ENCODE measurements around the gene MICU1. TPM values are rescaled to one million over a fixed set of nuclear protein-coding genes. Genes with fewer than 3 reads are reported as not detected.

The MICU1 gene
- total and polyA plus RNA-seq, 2 of the 13 experiments (the other 11 are each of a cell fraction or from before 2014, with no cell fraction given) = 32.5 to 56.1 TPM

DNA sequence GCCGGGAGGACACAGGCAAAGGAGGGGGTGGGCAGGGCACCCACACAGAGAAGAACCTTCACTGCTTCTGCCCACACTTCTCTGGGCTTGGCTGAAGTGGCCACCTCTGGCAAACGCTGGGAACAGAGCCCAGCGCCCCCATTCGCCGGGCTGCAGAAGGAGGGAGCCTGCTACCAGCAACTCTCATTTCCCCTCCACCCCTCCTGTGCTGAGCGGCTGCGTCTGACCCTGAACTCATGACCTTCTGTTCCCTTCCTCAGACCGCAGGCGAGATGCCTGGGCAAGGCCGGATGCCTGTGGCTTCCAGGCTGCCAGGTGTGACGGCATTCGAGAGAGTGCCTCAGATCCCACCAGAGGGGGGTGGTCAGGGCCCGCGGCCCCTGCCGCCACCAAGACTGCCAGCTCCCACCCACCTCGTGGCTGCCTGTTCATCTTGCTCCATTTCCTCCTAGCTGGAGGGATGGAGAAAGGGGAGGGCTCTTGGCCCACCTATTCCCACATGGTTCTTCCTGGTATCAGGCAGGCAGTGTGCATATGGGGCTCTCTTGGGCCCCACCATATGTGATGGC is 291.0 kb downstream of the MICU1 start (continued):
- TF ChIP-seq MTA1 (CRISPR knock-in tag; IDR thresholded peaks at IDR 0.05; ENCODE audit: borderline replicate concordance) (peak; percentile 88), ZNF367 (CRISPR knock-in tag; IDR thresholded peaks at IDR 0.05; ENCODE audit: borderline replicate concordance) (no peak), ZNF431 (CRISPR knock-in tag; IDR thresholded peaks at IDR 0.05; ENCODE audit: borderline replicate concordance, low read depth) (peak; percentile 51; the same call in 1 of the 2 replicates), FOXA1 (IDR thresholded peaks at IDR 0.05) (no peak), FOXA1 (CRISPR knock-in tag; IDR thresholded peaks at IDR 0.05) (no peak), ZNF572 (CRISPR knock-in tag; IDR thresholded peaks at IDR 0.05) (no peak), ZSCAN22 (CRISPR knock-in tag; IDR thresholded peaks at IDR 0.05) (no peak), ZNF761 (CRISPR knock-in tag; conservative IDR thresholded peaks at IDR 0.05) (peak; percentile 67; the same call in 1 of the 2 replicates), ZNF253 (CRISPR knock-in tag; IDR thresholded peaks at IDR 0.05; ENCODE audit: borderline replicate concordance) (no peak)
- TF ChIP-seq, protein P1, sequence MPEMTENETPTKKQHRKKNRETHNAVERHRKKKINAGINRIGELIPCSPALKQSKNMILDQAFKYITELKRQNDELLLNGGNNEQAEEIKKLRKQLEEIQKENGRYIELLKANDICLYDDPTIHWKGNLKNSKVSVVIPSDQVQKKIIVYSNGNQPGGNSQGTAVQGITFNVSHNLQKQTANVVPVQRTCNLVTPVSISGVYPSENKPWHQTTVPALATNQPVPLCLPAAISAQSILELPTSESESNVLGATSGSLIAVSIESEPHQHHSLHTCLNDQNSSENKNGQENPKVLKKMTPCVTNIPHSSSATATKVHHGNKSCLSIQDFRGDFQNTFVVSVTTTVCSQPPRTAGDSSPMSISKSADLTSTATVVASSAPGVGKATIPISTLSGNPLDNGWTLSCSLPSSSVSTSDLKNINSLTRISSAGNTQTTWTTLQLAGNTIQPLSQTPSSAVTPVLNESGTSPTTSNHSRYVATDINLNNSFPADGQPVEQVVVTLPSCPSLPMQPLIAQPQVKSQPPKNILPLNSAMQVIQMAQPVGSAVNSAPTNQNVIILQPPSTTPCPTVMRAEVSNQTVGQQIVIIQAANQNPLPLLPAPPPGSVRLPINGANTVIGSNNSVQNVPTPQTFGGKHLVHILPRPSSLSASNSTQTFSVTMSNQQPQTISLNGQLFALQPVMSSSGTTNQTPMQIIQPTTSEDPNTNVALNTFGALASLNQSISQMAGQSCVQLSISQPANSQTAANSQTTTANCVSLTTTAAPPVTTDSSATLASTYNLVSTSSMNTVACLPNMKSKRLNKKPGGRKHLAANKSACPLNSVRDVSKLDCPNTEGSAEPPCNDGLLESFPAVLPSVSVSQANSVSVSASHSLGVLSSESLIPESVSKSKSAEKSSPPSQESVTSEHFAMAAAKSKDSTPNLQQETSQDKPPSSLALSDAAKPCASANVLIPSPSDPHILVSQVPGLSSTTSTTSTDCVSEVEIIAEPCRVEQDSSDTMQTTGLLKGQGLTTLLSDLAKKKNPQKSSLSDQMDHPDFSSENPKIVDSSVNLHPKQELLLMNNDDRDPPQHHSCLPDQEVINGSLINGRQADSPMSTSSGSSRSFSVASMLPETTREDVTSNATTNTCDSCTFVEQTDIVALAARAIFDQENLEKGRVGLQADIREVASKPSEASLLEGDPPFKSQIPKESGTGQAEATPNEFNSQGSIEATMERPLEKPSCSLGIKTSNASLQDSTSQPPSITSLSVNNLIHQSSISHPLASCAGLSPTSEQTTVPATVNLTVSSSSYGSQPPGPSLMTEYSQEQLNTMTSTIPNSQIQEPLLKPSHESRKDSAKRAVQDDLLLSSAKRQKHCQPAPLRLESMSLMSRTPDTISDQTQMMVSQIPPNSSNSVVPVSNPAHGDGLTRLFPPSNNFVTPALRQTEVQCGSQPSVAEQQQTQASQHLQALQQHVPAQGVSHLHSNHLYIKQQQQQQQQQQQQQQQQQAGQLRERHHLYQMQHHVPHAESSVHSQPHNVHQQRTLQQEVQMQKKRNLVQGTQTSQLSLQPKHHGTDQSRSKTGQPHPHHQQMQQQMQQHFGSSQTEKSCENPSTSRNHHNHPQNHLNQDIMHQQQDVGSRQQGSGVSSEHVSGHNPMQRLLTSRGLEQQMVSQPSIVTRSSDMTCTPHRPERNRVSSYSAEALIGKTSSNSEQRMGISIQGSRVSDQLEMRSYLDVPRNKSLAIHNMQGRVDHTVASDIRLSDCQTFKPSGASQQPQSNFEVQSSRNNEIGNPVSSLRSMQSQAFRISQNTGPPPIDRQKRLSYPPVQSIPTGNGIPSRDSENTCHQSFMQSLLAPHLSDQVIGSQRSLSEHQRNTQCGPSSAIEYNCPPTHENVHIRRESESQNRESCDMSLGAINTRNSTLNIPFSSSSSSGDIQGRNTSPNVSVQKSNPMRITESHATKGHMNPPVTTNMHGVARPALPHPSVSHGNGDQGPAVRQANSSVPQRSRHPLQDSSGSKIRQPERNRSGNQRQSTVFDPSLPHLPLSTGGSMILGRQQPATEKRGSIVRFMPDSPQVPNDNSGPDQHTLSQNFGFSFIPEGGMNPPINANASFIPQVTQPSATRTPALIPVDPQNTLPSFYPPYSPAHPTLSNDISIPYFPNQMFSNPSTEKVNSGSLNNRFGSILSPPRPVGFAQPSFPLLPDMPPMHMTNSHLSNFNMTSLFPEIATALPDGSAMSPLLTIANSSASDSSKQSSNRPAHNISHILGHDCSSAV (CRISPR knock-in tag; IDR thresholded peaks at IDR 0.05; ENCODE audit: borderline replicate concordance) = no peak
- TF ChIP-seq, protein P2, sequence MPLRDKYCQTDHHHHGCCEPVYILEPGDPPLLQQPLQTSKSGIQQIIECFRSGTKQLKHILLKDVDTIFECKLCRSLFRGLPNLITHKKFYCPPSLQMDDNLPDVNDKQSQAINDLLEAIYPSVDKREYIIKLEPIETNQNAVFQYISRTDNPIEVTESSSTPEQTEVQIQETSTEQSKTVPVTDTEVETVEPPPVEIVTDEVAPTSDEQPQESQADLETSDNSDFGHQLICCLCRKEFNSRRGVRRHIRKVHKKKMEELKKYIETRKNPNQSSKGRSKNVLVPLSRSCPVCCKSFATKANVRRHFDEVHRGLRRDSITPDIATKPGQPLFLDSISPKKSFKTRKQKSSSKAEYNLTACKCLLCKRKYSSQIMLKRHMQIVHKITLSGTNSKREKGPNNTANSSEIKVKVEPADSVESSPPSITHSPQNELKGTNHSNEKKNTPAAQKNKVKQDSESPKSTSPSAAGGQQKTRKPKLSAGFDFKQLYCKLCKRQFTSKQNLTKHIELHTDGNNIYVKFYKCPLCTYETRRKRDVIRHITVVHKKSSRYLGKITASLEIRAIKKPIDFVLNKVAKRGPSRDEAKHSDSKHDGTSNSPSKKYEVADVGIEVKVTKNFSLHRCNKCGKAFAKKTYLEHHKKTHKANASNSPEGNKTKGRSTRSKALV (CRISPR knock-in tag; IDR thresholded peaks at IDR 0.05) = no peak
- TF ChIP-seq, protein P3, sequence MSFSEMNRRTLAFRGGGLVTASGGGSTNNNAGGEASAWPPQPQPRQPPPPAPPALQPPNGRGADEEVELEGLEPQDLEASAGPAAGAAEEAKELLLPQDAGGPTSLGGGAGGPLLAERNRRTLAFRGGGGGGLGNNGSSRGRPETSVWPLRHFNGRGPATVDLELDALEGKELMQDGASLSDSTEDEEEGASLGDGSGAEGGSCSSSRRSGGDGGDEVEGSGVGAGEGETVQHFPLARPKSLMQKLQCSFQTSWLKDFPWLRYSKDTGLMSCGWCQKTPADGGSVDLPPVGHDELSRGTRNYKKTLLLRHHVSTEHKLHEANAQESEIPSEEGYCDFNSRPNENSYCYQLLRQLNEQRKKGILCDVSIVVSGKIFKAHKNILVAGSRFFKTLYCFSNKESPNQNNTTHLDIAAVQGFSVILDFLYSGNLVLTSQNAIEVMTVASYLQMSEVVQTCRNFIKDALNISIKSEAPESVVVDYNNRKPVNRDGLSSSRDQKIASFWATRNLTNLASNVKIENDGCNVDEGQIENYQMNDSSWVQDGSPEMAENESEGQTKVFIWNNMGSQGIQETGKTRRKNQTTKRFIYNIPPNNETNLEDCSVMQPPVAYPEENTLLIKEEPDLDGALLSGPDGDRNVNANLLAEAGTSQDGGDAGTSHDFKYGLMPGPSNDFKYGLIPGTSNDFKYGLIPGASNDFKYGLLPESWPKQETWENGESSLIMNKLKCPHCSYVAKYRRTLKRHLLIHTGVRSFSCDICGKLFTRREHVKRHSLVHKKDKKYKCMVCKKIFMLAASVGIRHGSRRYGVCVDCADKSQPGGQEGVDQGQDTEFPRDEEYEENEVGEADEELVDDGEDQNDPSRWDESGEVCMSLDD (CRISPR knock-in tag; IDR thresholded peaks at IDR 0.05; ENCODE audit: borderline replicate concordance) = no peak
- TF ChIP-seq, protein P4, sequence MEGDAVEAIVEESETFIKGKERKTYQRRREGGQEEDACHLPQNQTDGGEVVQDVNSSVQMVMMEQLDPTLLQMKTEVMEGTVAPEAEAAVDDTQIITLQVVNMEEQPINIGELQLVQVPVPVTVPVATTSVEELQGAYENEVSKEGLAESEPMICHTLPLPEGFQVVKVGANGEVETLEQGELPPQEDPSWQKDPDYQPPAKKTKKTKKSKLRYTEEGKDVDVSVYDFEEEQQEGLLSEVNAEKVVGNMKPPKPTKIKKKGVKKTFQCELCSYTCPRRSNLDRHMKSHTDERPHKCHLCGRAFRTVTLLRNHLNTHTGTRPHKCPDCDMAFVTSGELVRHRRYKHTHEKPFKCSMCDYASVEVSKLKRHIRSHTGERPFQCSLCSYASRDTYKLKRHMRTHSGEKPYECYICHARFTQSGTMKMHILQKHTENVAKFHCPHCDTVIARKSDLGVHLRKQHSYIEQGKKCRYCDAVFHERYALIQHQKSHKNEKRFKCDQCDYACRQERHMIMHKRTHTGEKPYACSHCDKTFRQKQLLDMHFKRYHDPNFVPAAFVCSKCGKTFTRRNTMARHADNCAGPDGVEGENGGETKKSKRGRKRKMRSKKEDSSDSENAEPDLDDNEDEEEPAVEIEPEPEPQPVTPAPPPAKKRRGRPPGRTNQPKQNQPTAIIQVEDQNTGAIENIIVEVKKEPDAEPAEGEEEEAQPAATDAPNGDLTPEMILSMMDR (CRISPR knock-in tag; IDR thresholded peaks at IDR 0.05) = peak; percentile 78

All from HepG2 (cell line).